Peyer's patch (tissue), 4 donors: ENCODE results near the gene IMMP2L.

ENCODE experiments used
- POLR2A ChIP-seq, 2 donors: fragments of 450-650 bp; IDR thresholded peaks; one replicate each; pipeline ENCODE4 v1.5.1; 2017; ENCODE audit warnings: antibody characterized with exemption in 2 of 2, mild to moderate bottlenecking in 2 of 2, moderate library complexity in 2 of 2
- TF ChIP-seq, protein P1 (sequence below), 6 experiments: fragments of 450-650 bp in 4 of 6; fragments of 200-600 bp in 2 of 6; sonication (generic) in 1 of 6; IDR thresholded peaks; one replicate each; pipeline ENCODE4 v1.5.1; 2017 to 2019; ENCODE audit warnings: antibody characterized with exemption in 6 of 6, mild to moderate bottlenecking in 3 of 6, moderate library complexity in 1 of 6

DNA sequence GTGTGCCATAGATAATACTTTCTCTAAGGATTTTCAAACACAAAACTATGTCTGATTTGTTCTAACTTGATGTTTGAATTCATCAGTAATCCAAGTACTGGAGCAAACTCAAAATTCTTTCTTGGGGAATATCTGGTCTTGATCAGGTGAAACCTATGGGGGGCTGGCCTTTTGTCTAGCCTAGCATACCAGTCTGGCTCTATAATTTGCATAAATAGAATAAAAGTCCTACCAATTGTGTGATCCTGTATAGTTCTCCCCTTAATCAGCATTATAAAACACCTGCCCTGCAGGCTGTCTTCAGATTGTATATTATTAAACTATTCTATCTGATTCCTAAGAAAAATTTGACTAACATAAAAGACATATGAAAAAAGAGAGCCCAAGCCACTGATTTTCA is 705.2 kb downstream of the IMMP2L start:
- TF ChIP-seq, protein P1, sequence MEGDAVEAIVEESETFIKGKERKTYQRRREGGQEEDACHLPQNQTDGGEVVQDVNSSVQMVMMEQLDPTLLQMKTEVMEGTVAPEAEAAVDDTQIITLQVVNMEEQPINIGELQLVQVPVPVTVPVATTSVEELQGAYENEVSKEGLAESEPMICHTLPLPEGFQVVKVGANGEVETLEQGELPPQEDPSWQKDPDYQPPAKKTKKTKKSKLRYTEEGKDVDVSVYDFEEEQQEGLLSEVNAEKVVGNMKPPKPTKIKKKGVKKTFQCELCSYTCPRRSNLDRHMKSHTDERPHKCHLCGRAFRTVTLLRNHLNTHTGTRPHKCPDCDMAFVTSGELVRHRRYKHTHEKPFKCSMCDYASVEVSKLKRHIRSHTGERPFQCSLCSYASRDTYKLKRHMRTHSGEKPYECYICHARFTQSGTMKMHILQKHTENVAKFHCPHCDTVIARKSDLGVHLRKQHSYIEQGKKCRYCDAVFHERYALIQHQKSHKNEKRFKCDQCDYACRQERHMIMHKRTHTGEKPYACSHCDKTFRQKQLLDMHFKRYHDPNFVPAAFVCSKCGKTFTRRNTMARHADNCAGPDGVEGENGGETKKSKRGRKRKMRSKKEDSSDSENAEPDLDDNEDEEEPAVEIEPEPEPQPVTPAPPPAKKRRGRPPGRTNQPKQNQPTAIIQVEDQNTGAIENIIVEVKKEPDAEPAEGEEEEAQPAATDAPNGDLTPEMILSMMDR (IDR thresholded peaks at IDR 0.05): no peak
- no peak for TF ChIP-seq POLR2A (IDR thresholded peaks at IDR 0.05)
